KOPT-K1 (cell line): ENCODE results near the gene DPM2.

ENCODE experiments used
- H3K27ac ChIP-seq: fragments of 200-600 bp; sonication (generic); 2 replicates; pipeline ENCODE4 v1.5.1; 2016; ENCODE audit warnings: antibody characterized with exemption, mild to moderate bottlenecking, low read depth, low read length; ENCODE audit not compliant: poor library complexity, severe bottlenecking
- H3K36me3 ChIP-seq: fragments of 200-600 bp; sonication (generic); 2 replicates; pipeline ENCODE4 v1.5.1; 2017; ENCODE audit warnings: antibody characterized with exemption, mild to moderate bottlenecking, low read length, moderate library complexity; ENCODE audit not compliant: insufficient read depth
- H3K9me3 ChIP-seq: fragments of 200-600 bp; sonication (generic); 2 replicates; pipeline ENCODE4 v1.5.1; 2017; ENCODE audit warnings: antibody characterized with exemption, low read length, mild to moderate bottlenecking; ENCODE audit not compliant: insufficient read depth, poor library complexity, severe bottlenecking

Gene DPM2

GRCh38 chr9:127915801-127916719 is 21.6 kb downstream of the DPM2 start:
- peak overlapping the region; percentile 32 for H3K27ac ChIP-seq

DNA sequence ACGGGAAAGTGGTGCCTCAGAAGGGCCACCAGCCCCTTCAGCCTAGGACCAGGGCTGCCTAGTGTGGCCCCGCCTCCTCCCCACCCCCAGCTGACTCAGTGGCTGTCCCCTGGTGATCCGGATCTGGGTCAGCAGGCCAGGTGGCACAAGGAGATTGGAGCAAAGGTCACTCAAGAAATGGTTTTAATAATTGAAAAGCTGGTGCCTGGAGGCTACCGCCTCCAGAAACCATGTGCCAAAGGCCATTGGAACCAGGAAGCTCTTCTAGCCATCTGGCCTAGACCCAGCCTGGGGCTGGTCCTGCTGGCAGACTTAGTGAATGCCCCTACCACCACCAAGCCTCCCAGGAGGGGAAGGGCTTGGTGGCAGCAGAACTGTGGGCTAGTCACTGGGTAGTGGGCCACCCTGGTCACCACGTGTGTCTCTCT is 22.3 kb downstream of the DPM2 start:
- H3K27ac ChIP-seq = peak overlapping the region; percentile 32
- no peaks in the 10 kb centered on the region for H3K9me3 ChIP-seq
- no peaks in the 10 kb centered on the region for H3K36me3 ChIP-seq

More at GRCh38 chr9:127915801-127916719, 21.6 kb downstream of the DPM2 start:
- H3K9me3 ChIP-seq = no peaks in the 10 kb centered on the region
- no peaks in the 10 kb centered on the region for H3K36me3 ChIP-seq

GRCh38 chr9:127913682-127914081 is 24.0 kb downstream of the DPM2 start:
- no peak overlapping the region for H3K27ac ChIP-seq
- no peaks in the 10 kb centered on the region for H3K36me3 ChIP-seq
- H3K9me3 ChIP-seq = no peaks in the 10 kb centered on the region

DNA sequence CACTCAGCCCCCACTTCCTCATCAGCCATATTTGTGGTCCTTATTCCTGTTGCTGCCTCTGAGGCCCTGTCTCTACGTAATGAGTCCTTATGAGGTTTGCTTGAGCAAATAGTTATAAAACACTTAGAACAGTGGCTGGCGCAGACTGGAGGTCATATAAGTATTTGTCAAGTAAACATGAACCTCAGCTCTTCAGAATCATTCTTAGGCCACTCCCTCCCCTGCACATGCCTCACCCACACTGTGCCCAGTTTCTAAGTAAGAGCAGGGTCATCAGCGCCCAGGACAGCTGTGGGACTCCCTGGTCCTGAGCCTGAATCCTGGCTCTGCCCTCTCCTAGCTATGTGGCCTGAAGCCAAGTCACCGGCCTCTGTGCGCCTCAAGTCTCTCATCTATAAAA is 24.8 kb downstream of the DPM2 start:
- Histone ChIP-seq H3K9me3 (no peaks in the 10 kb centered on the region), H3K36me3 (no peaks in the 10 kb centered on the region), H3K27ac (no peak overlapping the region)

GRCh38 chr9:127912296-127912695 is 25.4 kb downstream of the DPM2 start:
- no peaks in the 10 kb centered on the region for H3K9me3 ChIP-seq
- H3K27ac ChIP-seq = no peak overlapping the region
- H3K36me3 ChIP-seq = no peaks in the 10 kb centered on the region

DNA sequence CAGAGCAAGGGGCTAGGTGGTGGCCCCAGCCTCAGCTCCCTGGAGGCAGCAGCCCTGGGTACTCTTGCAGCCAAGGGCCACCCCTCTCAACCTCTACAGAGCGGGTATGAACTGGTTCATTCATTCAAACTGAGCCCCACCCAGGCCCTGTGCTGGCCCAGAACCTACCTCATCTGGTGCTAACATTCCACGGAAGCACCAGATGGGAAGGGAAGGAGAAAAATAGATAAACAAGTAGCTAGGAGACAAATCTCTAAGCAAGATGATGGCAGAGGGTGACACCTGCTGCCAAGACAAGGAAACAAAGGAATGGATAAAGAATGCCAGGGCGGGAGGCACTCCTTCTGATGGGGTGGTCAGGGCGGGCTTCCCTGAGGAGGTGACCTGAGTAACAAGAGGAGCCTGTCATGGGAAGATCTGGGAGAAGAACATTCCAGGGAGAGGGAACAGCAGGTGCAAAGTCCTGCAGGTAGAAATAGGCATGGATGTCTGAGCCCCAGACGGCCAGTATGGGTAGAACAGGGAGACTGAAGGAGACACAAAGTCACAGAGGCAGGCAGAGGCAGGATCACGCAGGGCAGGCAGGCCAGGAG is 26.9 kb downstream of the DPM2 start:
- H3K27ac ChIP-seq = no peak overlapping the region
- H3K9me3 ChIP-seq = no peaks in the 10 kb centered on the region
- no peaks in the 10 kb centered on the region for H3K36me3 ChIP-seq

- Histone ChIP-seq H3K9me3 (no peaks in the 10 kb centered on the region), H3K36me3 (no peaks in the 10 kb centered on the region), H3K27ac (no peak overlapping the region)
Observed at GRCh38 chr9:127909839-127910273, 27.8 kb downstream of the DPM2 start.

GRCh38 chr9:127908660-127908926 is 29.1 kb downstream of the DPM2 start:
- H3K36me3 ChIP-seq = no peaks in the 10 kb centered on the region
- H3K9me3 ChIP-seq = no peaks in the 10 kb centered on the region

DNA sequence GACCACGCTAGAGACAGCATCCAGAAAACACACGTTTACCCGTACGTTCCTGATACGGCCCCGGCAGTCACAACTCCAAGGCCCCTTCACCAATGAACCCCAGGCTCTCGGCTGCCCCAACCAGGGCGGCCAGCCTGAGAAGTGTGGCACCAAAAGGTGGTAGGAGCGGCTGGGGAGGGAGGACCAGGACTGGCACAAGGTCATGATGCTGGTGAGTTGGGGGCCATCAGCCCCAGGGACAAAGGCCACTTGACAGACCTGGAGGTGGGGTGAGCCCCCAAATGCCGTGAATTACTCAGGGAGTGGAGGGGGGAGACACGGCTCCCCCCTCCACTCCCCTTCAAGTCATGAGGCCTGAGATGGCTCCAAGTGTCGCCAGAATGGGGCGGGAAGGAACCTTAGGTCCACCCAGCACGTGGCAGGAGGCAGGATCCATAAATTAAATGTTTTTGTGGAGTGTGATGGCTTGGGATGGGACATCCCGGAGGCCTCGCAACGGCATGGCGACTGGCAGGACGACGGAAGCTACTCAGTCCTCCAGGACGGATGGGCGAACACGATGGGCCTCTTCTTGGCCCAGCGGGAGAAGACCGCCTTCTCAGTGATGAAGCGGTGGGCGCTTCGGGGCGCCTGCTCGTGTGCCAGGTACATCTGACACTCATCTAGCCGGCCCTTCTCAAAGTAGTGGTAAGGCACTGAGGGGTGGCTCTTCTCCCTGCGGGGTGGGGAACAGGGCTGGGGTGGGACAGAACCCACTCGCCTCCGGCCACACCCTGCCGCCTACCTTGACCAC is 29.6 kb downstream of the DPM2 start:
- Histone ChIP-seq H3K9me3 (no peaks in the 10 kb centered on the region), H3K36me3 (no peaks in the 10 kb centered on the region)

More at GRCh38 chr9:127908660-127908926, 29.1 kb downstream of the DPM2 start:
- no peak overlapping the region for H3K27ac ChIP-seq

DNA sequence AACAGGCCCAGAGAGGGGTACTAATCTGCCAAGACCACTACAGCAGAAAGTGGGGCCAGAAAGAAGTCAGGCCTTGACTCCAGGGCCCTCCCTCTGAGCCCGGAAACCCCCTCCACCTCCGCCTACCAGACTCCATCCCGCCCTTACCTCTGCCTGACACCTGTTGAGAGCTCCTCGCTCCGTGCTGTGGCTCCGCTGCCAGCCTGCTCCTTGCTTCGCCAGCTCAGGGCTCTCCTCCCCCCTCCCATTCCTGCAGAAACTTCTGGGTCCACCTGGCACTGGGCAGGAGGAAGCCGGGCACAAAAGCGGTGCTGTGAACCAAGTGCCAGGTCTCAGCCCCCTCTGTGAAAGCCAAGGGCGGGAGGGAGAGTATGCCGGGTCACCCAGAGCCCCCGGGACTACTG is 31.9 kb downstream of the DPM2 start:
- H3K36me3 ChIP-seq = no peaks in the 10 kb centered on the region
- peak overlapping the region; percentile 62 for H3K27ac ChIP-seq
- no peaks in the 10 kb centered on the region for H3K9me3 ChIP-seq

More for the DNA sequence above, 29.6 kb downstream of the DPM2 start:
- no peak overlapping the region for H3K27ac ChIP-seq

DNA sequence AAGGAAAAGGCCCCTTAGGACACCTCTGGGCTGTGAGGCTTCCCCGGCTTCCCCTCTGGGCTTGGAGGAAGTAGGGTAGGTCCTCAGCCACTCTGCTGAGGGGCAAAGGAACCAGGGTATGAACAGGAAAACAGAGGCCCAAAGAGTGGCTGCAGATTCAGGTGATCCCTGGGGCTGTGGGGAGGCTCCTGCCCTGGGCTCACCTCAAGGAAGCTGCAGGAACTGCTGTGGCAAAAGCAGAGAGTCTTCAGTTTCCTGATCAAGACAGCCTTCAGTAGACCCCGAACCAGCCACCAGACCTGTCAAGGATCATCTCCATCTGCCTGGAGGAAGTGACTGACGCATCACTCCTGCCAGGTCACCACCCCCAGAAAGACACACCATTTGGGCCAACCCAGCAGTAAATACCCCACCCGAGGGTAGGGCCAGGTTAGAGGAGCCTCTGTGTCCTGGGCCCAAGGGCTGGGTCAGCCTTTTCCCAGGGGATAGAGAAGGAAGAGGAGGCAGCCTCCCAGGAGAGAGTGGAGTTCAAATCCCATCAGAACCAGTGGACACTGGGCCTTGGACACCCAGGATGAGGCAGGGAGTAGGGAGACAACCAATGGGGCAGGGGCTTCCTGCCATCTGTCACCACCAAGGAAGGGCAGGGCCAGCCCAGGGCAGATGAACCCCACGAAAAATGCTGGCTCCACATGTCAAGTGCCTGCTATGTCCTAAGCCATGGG is 32.5 kb downstream of the DPM2 start:
- H3K27ac ChIP-seq = peak overlapping the region; percentile 62
- no peaks in the 10 kb centered on the region for H3K36me3 ChIP-seq
- H3K9me3 ChIP-seq = no peaks in the 10 kb centered on the region

DNA sequence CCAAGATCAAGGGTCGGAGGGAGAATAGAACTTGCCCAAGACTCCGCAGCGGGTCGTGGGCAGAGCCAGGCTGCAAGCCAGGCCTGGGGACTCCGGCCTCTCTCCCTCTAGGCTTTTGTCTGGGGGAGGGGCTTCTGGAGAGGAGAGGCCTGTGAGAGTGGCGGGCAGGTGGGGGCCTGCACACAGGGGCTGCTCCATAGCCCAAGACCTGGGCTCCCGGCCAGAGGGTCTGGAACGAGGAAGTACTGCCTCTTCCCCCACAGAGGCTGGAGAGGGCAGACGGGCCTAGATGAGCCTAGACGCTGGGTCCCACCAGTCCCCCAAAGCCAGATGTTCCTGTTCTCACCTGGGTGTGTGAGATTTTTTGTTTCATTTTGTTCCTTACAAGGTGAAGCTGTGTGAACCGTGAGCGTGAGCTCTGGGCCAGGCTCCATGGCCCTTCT is 33.1 kb downstream of the DPM2 start:
- no peaks in the 10 kb centered on the region for H3K36me3 ChIP-seq
- H3K27ac ChIP-seq = peak overlapping the region; percentile 62
- no peaks in the 10 kb centered on the region for H3K9me3 ChIP-seq

DNA sequence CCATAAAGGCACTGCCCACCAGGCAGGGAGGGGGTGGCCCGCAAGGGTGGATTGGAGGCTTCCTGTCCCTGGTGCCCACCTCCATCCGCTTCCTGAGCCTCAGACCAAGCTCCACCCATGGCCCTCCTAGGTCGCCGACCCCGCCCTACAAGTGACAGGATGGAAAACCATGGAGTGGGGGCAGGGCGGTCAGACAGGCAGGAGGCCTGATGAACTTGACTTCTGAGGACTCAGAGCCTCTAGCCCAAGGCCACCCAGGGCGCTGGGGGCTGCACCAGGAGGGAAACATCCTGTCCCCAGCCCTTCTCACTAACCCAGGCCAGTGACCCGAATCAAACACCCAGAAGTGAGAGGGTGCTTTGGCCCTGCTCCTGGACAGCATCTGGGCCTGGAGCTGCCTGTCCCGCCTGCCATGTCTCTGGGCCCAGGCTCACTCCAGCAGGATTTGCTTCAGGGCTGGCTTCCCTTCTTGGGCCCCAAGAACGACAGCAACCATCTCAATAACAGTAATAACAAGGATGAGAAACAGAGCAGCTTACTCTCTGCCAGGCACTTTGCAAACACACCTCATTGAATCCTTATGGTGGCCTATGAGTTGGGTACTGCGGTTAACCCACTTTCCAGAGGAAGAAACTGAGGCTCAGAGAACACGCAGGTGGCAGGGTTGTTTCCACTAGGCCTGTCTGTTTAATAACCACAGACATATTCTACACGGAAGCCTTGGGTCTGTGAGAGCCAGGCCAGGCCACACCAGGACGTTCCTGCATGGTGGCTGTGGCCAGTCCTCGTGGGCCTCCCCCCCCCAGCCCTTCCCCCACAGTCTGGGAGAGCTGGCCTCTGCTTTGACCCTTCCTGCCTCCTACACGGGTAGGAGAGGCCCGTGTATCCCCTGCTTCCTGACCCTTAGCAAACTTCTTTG is 33.8 kb downstream of the DPM2 start:
- Histone ChIP-seq H3K9me3 (no peaks in the 10 kb centered on the region), H3K36me3 (no peaks in the 10 kb centered on the region), H3K27ac (peak overlapping the region; percentile 62)
